HG02571 (cell line): Measurements from ENCODE around the gene LAMA1.
"Not testable (repeated sequence)": the region's sequence is repeated elsewhere in the genome, so short reads cannot be mapped to it uniquely, and the experiment has no call there.

Experiments
- ATAC-seq: cut with Tn5 transposase; IDR thresholded peaks from one replicate; pipeline ENCODE4 v1.9.1; 2021; ENCODE audit warnings: mild to moderate bottlenecking, moderate library complexity; ENCODE audit not compliant: unreplicated experiment

Gene LAMA1

DNA sequence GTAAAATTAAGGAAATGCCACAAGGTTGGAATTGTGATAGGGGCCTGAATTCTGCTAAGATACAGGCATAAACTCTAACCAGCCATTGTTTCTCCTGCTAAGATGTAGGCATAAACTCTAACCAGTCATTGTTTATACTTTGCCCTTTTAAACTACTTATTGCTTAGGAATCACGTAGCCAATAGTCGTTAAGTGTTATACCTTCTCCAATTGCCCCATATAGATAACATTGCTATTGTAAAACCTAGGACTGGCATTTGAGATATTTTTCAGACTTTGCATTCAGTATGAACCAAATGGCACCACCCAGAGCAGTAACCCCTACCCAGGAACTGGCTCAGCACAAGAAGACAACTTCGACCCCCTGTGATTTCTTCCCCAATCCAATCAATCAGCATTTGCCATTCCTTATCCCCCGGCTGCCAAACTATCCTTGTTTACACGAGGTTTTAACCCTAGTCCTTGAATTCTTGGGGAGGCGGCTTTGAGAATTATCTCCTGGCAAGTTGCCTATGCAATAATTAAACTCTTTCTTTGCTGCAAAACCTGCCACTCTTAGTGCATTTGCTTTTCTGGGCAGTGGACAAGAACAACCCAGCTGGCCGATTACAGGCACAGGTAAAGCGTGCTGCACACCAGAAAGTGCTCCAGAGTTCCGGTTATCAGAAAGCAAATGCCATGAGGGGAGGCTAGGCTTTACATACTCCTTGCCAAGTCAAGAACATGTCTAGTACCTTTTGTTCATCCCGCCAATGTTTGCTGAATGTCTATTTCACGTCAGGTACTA is 167.6 kb downstream of the LAMA1 start:
- ATAC-seq: no peak

DNA sequence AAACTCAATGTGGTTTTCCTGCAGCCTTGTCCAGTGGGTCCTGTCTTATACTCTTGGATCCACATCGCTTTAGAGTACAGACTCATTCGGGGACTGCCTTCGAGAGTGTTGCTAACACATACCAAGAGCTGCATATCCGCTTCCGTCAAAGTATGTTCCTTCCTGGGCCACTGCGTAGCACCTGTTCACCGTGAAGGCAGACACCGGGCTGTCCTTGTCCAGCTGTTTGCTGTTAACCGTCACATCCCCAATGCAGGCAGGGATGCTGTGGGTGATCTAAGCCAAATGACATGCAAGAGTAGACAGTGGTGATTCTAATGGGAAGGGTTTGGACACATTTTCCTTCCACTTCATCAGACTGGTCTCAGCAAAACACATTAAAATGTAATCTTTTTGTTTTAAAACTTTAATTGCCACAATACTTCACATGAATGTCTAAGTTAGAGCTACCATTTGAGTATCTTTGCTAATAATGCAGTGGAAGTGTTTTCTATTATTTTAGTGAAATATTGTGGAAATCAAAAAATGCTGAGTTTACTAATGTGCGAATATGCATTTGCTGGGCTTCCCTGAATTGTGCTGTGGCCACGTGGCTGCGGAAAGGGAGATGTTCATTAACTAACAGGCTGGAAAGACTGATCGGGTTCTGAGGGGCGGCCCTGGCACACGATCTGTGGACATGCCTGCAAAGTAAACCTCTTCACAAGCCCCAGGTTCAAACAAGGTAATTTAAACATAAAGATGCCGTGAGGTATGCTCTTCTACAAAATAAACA is 169.1 kb downstream of the LAMA1 start:
- no peak for ATAC-seq

DNA sequence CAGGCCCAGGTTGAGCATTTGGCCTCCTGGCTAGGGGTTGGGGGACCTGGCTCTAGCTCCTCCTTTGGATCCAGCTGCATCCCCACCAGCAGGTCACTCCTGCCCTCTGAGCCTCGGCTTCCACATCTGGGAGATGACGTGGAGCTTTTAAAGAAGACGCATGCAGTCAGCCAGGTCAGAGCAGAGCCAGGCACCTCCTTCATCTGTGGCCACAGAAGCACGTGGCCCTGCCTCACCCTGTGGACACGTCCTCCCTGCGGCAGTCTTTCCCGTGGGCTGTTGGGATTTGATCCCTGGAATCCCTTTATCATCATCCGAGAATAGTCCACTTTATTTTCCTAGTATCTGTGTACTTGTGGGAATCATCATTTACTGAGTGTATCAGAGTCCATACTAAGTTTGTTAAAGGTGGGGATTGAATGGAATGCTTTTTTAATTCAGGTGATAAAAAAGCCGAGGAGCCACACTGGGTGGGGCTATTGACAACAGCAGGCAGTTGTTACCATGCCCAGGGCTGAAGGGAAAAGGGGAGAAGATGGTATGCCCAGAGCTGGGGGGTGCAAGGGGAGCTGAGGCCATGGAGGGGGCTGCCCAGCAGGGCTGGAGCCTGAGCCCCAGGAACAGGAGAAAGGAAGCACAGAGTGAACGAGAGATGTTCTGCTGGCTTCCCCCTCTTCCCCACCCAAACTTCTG is 170.1 kb downstream of the LAMA1 start:
- ATAC-seq: no peak

DNA sequence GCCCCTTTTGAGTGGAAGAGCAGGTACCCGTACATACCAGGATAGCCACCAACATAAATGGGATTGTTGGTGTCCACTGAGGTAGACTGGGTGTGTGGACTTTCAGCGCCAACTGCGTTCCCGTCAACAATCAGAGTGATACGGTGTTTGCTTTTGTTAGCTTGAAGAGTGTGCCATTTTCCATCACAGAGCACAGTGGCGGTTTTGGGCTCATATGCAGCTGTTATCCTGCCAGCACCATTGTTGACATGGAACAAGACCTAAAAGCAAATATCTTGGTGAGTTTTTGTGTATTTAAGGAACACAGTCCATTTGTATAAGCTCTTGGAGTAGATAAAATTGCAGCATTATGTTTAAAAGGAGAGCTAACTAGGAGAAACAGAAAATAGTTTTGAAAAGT is 174.5 kb downstream of the LAMA1 start:
- ATAC-seq: no peak

DNA sequence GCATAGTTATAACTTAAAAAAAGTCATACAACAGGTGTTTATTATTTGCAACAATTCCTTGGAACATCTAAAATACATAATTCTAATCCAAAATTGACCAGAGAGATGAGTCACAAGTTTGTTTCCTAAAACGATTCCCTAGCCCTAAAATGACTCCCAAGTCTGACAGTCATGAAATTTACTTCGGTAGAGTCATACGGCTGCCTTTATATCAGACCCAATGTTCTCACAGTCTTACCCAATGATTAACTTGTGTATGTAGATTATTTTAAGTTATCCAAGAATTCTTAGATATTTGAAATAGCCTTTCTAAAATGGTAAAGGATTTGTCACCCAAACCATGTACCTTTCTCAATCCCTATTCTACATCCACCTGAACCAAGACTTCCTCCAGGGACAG is 174.9 kb downstream of the LAMA1 start:
- no peak for ATAC-seq

DNA sequence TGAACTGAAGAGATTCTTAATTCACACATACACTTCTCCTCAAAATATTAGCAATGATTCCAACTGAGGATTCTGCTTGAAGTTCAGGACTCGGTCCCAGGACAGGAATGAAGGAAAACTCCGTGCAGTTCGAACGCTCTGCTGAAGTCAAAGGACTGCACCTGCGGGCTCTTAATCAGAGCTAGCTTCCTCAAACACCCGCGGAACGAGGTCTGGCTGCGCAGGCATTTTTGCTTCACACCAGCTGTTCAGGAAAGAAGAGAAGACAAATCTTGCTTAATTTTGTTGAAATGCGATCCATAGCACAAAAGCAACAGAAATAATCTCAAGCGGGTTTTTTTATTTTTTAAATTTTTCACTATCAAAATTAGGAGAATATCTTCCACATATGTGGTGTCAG is 175.6 kb downstream of the LAMA1 start:
- no peak for ATAC-seq

DNA sequence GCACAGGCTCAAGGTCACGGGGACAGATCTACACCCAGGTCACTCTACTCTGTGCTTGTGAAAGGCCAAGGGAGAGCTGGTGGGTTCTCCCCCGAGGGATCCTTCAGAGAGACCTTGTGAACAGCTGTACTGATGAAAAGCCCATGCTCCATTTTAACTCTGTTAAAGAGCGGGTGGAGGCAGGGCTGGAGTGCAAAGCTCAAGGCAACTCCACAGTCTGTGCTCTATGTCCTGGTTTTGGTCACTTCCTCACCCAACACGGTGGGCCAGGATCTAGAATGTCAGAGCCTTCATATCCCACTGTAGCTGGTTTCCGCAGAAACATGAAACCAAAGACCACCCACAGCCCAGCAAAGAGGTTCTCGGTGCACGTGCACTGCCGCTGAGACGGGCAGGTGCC is 177.1 kb downstream of the LAMA1 start:
- no peak for ATAC-seq

DNA sequence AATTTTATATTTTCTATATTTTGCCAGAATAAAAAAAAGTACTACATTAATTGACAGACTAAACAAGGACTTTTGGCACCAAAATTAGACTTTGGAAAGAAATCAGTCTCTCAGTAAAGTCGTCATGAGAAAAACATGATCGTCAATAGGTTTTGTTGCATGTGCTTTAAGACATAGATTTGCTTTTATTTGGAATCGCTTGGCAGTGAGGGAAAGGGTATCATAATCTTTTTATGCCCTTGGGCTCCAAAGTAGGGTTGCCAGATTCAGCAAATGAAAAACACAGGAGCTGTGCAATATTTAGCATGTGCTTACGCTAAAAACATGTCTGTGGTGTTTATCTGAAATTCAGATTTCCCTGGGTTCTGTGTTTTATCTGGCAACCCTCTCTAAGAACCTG is 177.6 kb downstream of the LAMA1 start:
- ATAC-seq: no peak

DNA sequence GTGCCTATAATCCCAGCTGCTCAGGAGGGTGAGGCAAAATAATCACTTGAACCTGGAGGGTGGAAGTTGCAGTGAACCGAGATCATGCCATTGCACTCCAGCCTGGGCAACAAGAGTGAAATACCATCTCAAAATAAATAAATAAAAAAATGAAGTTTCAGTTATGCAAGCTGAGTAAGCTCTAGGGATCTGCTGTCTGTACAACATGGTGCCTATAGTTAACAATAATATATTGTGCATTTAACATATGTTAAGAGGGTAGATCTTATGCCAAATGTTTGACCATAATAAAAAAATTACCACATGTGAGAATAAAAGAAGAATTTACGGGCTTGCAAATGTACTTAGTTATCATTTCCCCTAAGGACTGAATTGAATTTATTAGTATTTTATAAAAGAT is 179.2 kb downstream of the LAMA1 start:
- not testable (repeated sequence) for ATAC-seq

DNA sequence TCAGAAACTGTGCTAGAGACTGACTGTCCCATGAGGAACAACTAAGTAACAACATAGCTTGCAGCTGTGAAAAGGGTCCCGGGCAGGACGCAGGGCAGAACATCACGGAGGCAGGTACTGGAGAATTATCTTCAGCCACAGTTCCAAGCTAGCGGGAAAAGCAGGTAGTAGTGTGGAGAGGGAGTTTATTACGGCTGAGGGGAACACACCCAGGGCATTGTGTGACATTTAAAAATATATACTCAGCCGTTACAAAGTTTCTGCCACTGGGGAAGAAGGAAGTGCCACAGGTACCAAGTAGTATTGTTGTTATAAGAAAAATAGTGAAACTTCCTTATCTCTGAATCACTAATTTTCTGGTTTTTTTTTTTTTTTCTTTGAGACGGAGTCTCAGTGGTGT is 179.6 kb downstream of the LAMA1 start:
- ATAC-seq: no peak

DNA sequence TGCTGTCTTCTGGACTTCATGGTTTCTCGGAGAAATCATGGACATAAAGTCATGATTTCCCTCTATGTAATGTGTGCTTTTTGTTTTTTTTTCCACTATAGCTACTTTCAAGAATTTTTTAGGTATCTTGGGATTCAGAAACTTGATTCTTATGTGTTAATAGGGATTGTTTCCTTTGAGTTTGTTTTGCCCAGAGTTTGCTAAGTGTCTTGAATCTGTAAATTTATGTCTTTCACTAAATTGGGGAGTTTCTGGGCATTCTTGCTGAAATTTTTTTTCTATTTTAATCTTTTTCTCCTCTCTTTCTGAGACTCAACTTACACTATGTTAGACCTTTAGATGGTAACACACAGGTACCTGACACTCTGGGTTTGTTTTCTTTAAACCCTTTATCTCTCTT is 182.7 kb downstream of the LAMA1 start:
- ATAC-seq: no peak

DNA sequence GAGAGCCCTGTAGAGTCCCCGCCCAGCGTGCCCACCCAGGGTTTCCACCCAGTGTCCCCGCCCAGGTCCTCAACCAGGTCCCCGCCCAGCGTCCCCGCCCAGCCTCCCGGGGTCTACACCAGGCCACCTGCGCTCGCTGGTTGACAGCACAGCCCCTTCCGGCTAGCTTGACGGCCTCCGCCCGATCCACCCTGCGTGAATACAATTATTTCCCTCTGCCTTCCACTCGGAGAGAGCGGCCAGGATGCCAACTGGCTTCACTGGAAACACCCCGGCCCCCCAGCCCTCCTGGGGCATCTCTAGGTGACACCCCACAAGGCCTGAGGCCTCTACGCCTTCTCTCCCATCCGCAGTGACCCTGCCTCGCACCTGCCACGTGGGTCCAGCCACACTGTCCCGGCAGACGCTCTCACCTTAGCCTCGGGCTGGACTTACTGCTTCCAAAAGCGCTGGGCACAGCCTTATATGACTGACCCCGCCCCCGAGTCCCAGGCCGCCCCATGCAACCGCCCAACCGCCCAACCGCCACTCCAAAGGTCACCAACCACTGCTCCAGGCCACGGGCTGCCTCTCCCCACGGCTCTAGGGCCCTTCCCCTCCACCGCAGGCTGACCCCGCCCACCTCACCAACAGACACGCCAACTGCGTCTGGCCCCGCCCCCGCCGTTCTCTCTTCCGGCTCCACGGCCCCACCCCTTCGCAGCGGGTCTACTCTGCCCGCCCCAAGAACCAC is 188.1 kb downstream of the LAMA1 start:
- no peak for ATAC-seq

DNA sequence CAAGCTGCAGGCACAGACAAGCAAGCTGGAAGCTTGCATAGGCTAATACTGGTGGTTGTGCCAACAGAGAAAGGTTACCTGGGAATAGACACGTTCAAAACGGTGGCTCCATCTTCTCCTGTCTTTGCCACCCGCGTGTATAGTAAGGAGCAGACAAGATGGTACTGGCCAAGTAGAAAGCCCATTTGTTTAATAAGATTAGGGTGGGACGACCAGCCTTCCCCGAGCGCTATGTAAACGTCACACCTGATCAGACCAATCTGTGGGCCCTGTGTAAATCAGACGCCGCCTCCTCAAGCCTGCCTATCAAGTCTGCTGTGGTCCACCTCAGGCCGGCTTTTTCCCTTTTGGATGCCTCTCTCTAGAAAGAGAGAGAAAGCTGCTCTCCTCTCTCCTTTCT is 189.2 kb downstream of the LAMA1 start:
- no peak for ATAC-seq

DNA sequence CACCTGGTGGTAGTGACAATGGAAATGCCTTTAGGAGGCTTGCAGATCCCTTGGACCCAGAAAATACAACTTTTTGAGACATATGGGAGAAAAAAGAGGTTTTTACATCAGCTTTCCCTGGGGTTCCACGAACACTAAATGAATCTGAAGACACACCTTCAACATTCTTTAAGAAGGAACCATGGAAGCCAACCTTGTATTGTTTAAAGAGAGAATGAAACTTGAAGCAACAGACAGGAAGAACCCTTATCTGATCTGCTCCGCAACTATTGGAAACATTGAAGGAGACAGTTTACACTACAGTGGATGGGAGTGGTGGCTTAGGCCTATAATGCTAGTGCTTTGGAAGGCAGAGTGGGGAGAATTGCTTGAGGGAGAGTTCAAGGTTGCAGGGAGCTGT is 190.4 kb downstream of the LAMA1 start:
- no peak for ATAC-seq

DNA sequence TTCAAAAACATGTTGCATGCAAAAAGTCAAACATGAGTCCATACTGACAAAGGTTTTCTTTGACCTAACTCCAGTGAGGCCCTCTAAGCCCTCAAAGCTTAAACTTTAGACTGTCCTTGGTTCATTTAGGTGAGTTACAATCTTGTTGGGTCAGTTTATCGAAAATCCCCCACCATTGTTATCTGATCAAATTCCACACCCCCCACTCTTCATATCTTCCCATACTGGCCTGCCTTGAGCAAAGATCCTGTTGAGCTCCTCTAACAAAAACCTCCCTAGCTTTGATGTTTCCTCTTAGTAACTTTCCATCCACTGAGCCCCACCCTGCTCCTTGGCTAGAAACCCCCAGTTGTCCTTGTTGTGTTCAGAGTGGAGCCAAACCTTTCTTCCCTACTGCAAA is 194.4 kb downstream of the LAMA1 start:
- no peak for ATAC-seq

DNA sequence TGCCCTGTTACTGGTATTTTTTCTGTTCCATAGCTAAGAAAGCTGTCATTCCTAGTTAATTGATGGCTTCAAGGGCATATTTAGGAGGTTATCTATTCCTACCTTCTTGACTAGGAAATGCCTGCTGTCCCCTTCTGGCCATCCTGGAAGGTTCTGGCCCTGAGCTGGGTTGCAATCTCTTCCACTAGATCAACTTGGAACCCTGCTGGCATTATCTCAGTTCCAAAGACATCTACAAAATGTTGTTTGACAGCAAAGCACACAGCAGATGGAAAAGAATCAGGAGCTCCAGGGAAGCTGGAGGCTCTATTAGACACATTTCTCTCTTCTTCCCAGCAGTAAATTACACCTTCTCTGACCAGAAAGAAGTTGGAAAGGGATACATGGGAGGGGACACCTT is 196.0 kb downstream of the LAMA1 start:
- ATAC-seq: no peak

DNA sequence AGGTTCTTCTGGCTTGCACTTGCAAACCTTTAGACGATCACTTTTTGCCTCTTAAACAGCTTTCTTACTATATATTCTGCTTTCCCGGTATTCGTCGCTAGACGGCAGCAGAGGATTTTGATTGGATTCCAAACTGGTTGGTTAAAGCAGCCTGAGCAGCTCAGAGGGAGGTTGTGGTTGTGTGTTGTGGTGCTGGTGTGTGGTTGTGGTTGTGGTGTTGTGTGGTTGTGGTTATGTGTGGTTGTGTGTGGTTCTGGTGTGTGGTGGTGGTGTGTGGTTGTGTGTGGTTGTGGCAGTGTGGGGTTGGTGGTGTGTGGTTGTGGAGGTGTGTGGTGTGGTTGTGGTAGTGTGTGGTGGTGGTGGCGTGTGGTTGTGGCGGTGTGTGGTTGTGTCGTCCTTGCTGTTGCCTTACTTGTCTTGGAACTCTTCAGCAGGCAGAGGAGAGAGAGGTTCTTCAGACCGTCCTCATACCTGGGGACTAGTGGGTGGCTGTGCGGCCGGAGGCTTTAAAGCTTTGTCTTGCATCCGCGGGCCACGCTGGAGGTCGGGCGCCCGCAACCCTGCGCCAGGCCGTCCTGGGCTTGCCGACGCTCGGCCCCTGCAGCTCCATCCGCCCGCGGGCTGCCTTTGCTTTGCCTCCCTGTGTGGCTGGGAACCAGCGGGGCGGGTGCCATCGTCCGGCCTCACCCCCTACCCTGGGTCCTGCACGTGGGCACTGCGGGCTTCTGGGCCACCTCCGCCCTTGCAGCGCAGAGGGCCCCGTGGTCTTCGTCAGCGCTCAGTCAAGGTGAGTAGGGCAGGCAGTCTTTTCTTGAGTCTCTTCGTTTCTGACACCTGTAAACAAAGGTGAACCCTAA is 197.3 kb downstream of the LAMA1 start:
- ATAC-seq: no peak

DNA sequence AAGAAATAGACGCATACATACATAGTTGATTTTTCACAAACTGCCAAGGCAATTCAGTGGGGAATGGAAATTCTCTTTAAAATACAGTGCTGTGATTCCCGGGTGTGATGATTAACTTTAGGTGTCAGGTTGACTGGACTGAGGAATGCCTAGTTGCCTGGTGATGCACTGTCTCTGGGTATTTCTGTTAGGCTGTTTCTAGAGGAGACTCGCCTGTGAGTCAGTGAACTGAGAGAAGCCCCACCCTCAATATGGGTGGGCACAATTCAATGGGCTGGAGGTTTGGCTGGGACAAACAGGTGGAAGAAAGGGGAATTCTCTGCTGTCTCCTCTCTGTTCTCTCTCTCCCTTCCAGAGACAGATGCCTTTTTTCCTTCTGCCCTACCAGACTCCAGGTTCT is 200.5 kb downstream of the LAMA1 start:
- ATAC-seq: no peak

DNA sequence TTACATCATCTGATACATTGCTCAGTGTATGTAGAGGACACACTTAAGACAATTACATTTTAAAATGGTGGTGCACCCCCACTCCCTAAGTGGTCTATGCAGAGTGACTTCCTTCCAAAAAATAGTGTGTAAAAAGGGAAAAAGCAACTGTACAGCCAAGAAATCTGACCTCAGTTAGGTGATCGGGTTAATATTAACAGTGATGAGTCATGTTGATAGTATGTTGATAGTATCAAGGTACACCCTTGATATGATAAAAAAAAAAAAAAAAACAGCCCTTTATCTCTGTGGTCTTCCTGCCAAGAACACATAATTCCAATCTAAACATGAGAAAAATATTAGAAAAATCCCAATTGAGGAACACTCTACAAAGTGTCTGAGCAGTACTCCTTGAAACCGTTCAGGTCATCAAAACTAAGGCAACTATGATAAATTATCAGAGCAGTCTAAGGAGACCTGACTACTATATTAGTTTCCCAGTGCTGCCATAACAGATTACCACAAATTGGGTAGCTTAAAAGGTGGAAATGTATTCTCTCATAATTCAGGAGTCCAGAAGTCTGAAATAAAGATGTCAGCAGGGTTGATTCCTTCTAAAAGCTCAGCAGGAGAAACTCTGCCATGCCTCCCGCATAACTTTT is 216.2 kb downstream of the LAMA1 start:
- ATAC-seq: no peak

DNA sequence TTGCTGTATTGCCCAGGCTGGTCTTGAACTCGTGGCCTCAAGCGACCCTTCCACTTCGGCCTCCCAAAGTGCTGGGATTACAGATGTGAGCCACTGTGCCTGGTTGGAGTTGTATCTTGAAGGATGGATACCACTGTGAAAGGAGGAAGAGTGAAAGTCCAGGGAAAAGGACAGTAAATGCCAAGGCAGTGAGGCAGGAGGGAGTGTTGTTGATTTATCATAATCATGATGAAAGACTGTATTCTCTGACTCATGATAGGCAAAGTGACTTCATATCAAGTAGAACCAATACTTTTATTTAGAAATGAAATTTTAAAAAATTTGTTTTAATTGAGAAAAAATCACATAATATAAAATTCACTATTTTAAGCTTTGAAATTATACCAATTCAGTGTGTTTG is 225.8 kb downstream of the LAMA1 start:
- ATAC-seq: no peak
